Dermis blood vessel endothelial cell (primary cell): ENCODE measurements around the gene MED8. TPM values are rescaled to one million over a fixed set of nuclear protein-coding genes. Genes with fewer than 3 reads are reported as not detected.

Source experiments
- DNase-seq: peaks from one replicate; pipeline ENCODE4 v3.0.0; 2010
- total RNA-seq: library from RNA; depleted of rRNA; stranded (reverse); fragments of >200 nt; gene quantifications from 2 replicates; pipeline ENCODE4 v1.2.3, GENCODE V29; 2014

MED8 gene
- total RNA-seq, 1 donor from 2014 or later, result 51.9 TPM

GRCh38 chr1:43358121-43358745 lies 31.4 kb downstream of the MED8 start:
- peak; percentile 69 for DNase-seq

GRCh38 chr1:43357251-43357650 lies 32.3 kb downstream of the MED8 start:
- DNase-seq, result no peak

- no peak for DNase-seq
Measured at GRCh38 chr1:43354936-43355335, 34.7 kb downstream of the MED8 start.

DNA sequence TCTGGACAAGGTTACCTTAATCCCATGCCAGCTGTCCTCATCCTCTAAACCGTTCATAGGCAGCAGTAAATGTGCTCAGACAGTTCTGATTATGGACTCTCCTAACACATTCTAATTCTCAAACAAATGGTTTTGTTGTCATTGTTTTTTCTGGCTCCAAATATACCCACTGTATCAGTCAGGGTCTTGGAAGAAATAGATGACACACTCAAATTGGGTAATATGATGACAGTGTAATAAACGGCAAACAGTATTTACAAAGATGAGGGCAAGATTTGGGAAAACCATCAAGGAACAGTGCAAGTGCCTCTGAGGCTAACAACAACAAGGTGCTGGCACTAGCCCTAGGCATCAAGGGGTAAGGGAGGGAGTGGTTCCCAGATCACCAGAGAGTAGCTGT lies 35.1 kb downstream of the MED8 start:
- no peak for DNase-seq

DNA sequence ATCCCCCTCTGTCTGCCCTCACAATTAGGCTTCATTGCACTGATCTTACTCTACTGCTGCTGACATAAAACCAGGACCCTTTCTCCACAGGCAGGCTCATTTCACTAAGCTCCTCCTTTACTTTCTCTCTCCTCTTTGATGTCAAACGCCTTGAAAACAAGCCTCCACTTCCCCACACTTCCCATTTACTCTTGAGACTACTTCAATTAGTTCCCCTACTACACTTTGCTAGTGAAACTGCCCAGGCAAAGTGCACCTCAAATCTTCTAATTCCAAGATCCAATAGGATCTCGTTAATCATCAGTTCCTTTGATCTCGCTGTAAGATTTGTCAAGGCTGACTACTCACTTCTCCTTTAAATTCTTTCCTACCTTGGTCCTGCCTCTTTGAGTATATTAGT lies 36.7 kb downstream of the MED8 start:
- DNase-seq, result no peak

DNA sequence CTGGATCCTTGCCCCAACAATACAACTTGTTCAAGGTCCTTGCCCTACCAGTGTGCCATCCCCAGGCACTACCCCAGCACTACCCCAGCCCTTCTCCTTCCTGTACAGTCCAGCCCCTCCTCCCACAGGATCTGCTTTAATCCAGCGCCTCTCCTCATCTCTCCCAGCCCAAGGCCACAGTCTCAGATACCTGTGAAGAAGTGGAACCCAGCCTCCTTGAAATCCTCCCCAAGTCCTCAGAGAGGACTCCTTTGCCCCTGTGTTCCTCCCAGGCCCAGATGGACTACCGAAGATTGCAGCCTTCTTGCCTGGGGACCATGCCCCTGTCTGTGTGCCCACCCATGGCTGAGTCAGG lies 37.3 kb downstream of the MED8 start:
- DNase-seq, result no peak

DNA sequence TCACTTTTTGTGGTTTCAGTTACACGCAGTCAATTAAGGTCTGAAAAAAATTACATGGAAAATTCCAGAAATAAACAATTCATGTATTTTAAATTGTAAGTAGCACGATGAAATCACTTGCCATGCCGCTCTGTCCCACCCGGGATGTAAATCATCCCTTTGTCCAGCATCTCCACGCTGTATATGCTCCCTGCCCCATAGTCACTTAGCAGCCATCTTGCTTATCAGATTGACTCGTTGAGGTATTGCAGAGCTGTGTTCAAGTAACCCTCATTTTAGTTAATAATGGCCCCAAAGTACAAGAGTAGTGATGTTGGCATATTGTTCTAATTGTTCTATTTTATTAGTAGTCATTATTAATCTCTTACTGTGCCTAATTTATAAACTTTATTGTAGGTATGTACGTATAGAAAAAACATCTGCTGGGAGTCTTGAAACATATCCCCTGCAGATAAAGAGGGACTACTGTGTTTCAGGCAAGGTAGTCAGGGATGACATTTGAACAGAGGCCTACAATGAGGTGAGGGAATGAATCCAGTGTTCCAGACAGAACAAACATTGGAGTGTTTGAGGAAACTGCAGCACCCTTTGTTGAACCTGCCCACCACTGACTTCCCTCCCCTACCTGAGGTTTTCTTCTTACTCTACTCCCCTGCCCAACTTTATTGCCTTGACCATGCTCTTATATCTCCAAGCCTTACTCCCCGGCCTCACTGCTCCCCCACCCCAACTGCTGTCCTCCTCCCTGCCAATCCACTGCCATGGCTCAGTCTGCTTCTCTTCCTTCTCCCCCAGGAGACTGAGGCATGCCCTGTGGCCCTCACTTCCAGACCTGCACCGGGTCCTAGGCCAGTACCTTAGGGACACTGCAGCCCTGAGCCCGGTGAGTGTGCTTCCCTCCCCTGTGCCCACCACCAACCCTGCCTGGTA lies 37.9 kb downstream of the MED8 start:
- DNase-seq, result no peak

DNA sequence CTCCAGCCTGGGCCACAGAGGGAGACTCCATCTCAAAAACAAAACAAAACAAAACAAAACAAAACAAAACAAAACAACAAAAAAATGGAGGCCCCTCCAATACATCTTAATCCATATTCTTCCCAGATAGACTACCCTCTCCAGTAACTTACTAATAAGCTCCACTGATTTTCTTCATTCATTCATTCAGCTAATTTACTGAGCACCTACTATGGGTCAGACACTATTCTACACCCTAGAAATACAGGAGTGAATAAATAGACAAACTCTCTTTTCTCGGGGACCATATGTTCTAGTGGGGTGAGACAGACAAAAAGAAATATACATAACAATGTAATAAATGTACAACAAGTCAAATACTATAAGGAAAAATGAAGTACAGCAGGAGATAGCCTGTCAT lies 38.6 kb downstream of the MED8 start:
- no peak for DNase-seq

GRCh38 chr1:43349594-43350306 lies 39.9 kb downstream of the MED8 start:
- DNase-seq, result no peak

- DNase-seq, result peak; percentile 72
Measured at GRCh38 chr1:43348809-43349593, 40.6 kb downstream of the MED8 start.

GRCh38 chr1:43348343-43348808 lies 41.2 kb downstream of the MED8 start:
- DNase-seq, result peak; percentile 32

DNA sequence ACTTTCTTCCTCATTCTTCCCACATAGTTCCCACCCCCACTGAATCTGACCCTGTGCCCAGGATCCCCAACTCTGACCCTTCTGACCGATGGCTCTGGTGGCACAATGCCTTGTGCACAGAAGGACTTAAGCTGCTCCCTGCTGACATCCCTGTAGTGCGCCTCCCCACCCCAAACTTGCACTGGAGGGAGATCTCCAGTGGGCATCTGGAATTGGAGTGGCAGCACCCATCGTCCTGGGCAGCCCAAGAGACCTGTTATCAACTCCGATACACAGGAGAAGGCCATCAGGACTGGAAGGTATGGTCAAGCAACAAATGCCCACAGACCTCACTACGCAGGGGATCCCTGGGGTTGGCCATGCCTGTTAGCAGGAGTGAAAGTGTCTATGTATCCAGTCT lies 43.0 kb downstream of the MED8 start:
- no peak for DNase-seq

DNA sequence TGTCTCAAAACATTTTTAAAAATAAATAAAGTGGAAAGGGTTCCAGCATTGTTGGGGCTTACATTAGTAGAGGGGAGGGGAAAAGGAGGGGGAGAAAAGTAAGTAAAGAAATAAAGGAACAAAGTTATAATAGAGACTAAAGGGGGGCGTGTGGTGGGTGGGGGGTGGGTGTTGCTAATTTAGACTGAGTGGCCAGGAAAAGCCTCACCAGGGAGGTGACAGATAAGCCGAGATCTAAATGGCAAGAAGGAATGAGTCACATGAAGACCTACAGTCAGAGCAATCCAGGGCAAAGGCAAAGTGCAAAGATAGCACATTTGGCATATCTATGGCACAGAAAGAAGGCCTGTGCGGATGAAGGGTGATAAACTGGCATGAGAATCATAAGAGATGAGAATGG lies 44.5 kb downstream of the MED8 start:
- no peak for DNase-seq

DNA sequence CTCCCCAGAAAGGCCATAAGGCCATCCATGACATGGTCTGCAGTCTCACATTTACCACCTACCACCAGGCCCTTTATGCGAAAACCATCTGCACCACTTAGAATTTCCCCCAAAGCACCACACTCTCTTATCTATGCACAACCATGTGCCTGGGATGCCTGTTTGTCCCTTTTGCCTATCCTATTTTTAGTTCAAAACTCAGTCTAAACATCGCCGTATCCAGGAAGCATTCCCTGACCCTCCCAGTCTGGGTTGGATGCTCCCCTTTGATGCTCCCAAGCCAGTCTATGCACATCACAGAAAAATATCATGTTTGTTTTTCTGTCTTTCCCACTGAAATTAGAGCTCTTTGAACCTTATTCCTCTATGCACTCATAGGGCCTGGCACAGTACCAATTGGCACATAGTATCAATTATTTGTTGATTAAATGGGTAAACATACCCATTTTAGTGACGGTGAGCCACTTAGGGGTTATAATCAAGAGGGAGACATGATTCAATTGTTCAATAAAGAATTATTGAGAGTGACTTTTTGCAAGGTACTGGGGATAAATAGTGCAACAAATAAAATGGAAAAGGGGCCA lies 45.2 kb downstream of the MED8 start:
- DNase-seq, result no peak

- no peak for DNase-seq
Measured at GRCh38 chr1:43340559-43340958, 49.0 kb downstream of the MED8 start.

DNA sequence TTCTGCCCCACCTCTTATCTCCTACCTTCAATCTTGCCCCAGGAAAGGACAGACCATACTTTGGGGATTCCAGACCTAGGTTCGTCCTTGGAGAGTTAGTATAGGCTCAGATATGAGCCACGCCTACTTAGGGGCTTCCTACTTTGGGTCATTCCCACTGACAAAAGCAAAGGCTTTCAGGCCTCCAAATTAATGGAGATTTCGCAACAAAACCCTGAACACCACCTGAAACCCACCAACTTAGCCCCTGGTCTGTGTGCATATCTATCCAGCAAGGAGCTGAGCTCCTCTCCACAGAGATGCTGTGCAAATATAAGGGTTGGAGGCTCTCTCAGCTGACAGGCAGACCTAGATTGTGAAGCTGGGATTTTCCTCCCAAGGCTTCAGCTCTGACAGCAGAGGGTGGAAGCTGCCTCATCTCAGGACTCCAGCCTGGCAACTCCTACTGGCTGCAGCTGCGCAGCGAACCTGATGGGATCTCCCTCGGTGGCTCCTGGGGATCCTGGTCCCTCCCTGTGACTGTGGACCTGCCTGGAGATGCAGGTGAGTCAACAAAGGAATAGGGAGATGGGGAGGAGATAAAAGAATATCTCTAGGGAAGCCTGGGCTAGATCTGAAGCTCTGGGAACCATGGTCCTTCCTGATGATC lies 49.9 kb downstream of the MED8 start:
- no peak for DNase-seq

GRCh38 chr1:43338001-43338400 lies 51.6 kb downstream of the MED8 start:
- DNase-seq, result no peak

GRCh38 chr1:43337588-43337987 lies 52.0 kb downstream of the MED8 start, which contains the start of gene MPL:
Gene MPL, plus strand, starts transcription at chr1:43337818. Its CDS starts 31 bp downstream, at chr1:43337849.
- no peak for DNase-seq

DNA sequence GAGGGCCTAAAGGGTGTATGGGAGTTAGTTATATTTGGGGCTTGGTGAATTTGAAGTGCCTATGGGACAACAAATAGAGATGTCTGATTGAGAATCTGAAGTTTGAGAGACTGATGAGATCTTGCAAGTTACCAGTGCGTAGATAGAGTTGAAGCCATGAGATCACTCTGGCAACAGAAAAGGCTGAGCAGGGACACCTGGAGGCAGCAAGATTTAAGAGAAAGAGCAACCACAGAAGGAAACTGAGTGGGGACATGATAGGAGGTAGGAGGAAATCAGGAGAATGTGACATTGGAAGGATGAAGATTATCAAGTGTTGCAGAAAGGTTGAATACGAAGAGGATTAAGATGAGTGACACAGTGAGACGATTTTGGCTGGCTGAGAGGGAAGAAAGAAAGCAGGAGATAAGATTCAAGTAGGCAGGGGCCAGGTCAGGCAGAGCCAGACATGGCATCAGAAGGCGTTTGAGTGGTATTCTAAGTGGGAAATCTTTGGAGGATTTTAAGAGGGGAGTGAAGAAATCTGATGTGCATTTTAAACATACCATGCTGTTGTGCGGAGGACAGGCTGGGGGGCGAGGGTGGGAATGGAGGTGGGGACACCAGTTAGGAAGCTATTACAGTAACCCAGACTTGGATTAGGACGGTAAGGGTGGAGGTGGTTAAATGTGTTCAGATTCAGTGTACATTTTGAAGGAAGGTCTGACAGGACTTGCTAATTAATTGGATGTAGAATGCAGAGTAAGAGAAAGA lies 55.0 kb downstream of the MED8 start:
- DNase-seq, result no peak
